H9 (cell line): ENCODE data around the gene SDK2. TPM values are rescaled to one million over a fixed set of nuclear protein-coding genes. Genes with fewer than 3 reads are reported as not detected.

Experiments
- DNase-seq: peaks from one replicate; pipeline ENCODE4 v3.0.0-alpha.2; 2017
- H2AFZ ChIP-seq: one replicate; pipeline ENCODE4 v1.6.1; 2013; ENCODE audit warnings: mild to moderate bottlenecking, low read length, control low read depth, moderate library complexity
- H2AK5ac ChIP-seq: 2 replicates; pipeline ENCODE4 v1.6.1; 2013; ENCODE audit warnings: low read length, control low read depth, mixed read lengths; ENCODE audit not compliant: insufficient read length
- H2BK120ac ChIP-seq: one replicate; pipeline ENCODE4 v1.6.1; 2013; ENCODE audit warnings: low read depth, mild to moderate bottlenecking, low read length, control low read depth, inconsistent platforms; ENCODE audit not compliant: poor library complexity, severe bottlenecking
- H2BK12ac ChIP-seq: 2 replicates; pipeline ENCODE4 v1.6.1; 2013; ENCODE audit warnings: low read length, control low read depth, mixed read lengths, low read depth; ENCODE audit not compliant: insufficient read length
- H2BK15ac ChIP-seq: 2 replicates; pipeline ENCODE4 v1.6.1; 2013; ENCODE audit warnings: low read depth, low read length, control low read depth
- H2BK20ac ChIP-seq: one replicate; pipeline ENCODE4 v1.6.1; 2013; ENCODE audit warnings: low read depth, mild to moderate bottlenecking, low read length, control low read depth, inconsistent platforms; ENCODE audit not compliant: poor library complexity, severe bottlenecking
- H2BK5ac ChIP-seq: 2 replicates; pipeline ENCODE4 v1.6.1; 2013; ENCODE audit warnings: low read length, control low read depth, mixed read lengths; ENCODE audit not compliant: insufficient read length
- H3K14ac ChIP-seq: 2 replicates; pipeline ENCODE4 v1.6.1; 2013; ENCODE audit warnings: low read length, control low read depth; ENCODE audit not compliant: insufficient read depth
- H3K18ac ChIP-seq: 2 replicates; pipeline ENCODE4 v1.6.1; 2013; ENCODE audit warnings: low read depth, mild to moderate bottlenecking, mixed read lengths, low read length, control low read depth; ENCODE audit not compliant: insufficient read length
- H3K23ac ChIP-seq: 2 replicates; pipeline ENCODE4 v1.6.1; 2013; ENCODE audit warnings: low read length, control low read depth, mixed read lengths, low read depth; ENCODE audit not compliant: insufficient read length
- H3K23me2 ChIP-seq: 2 replicates; pipeline ENCODE4 v1.6.1; 2013; ENCODE audit warnings: low read depth, mild to moderate bottlenecking, mixed read lengths, low read length, control low read depth; ENCODE audit not compliant: insufficient read length, poor library complexity, severe bottlenecking
- H3K27ac ChIP-seq: 2 replicates; pipeline ENCODE4 v1.5.1; 2013; ENCODE audit warnings: low read length, control low read depth, mixed read lengths, low read depth; ENCODE audit not compliant: insufficient read length
- H3K27me3 ChIP-seq: 2 replicates; pipeline ENCODE4 v1.6.1; 2013; ENCODE audit warnings: low read length, control low read depth, inconsistent platforms; ENCODE audit not compliant: insufficient read depth
- H3K4ac ChIP-seq: 2 replicates; pipeline ENCODE4 v1.6.1; 2013; ENCODE audit warnings: low read depth, mild to moderate bottlenecking, control low read depth, inconsistent platforms, low read length, moderate library complexity
- H3K4me1 ChIP-seq: 2 replicates; pipeline ENCODE4 v1.6.1; 2013; ENCODE audit warnings: low read length, control low read depth, inconsistent platforms; ENCODE audit not compliant: insufficient read depth
- H3K4me2 ChIP-seq: 2 replicates; pipeline ENCODE4 v1.6.1; 2013; ENCODE audit warnings: low read length, control low read depth, mixed read lengths; ENCODE audit not compliant: insufficient read length, insufficient read depth
- H3K56ac ChIP-seq: 2 replicates; pipeline ENCODE4 v1.6.1; 2013; ENCODE audit warnings: low read depth, mild to moderate bottlenecking, mixed read lengths, low read length, control low read depth; ENCODE audit not compliant: insufficient read length
- H3K79me1 ChIP-seq: 2 replicates; pipeline ENCODE4 v1.6.1; 2013; ENCODE audit warnings: low read depth, mild to moderate bottlenecking, moderate library complexity, low read length, control low read depth, inconsistent platforms; ENCODE audit not compliant: insufficient read depth, poor library complexity, severe bottlenecking
- H3K79me2 ChIP-seq: 2 replicates; pipeline ENCODE4 v1.6.1; 2013; ENCODE audit warnings: low read length, control low read depth, inconsistent platforms; ENCODE audit not compliant: insufficient read depth
- H3K9ac ChIP-seq: 2 replicates; pipeline ENCODE4 v1.6.1; 2013; ENCODE audit warnings: low read length, control low read depth, mixed read lengths; ENCODE audit not compliant: insufficient read length; ENCODE audit errors: extremely low read depth
- H3K9me3 ChIP-seq: one replicate; pipeline ENCODE4 v1.6.1; 2013; ENCODE audit warnings: low read depth, low read length, inconsistent platforms; ENCODE audit not compliant: control insufficient read depth
- H3T11ph ChIP-seq: one replicate; pipeline ENCODE4 v1.6.1; 2013; ENCODE audit warnings: mild to moderate bottlenecking, low read length, control low read depth, inconsistent platforms
- H4K20me1 ChIP-seq: one replicate; pipeline ENCODE4 v1.6.1; 2013; ENCODE audit not compliant: control insufficient read depth, insufficient read length, insufficient read depth
- H4K5ac ChIP-seq: 2 replicates; pipeline ENCODE4 v1.6.1; 2013; ENCODE audit warnings: low read depth, mild to moderate bottlenecking, mixed read lengths, low read length, control low read depth; ENCODE audit not compliant: insufficient read length
- H4K8ac ChIP-seq: replicated peaks from 2 replicates; pipeline ENCODE4 v1.6.1; 2013; ENCODE audit warnings: low read length, control low read depth, mixed read lengths, low read depth; ENCODE audit not compliant: insufficient read length
- H4K91ac ChIP-seq: 2 replicates; pipeline ENCODE4 v1.6.1; 2013; ENCODE audit warnings: low read depth, mild to moderate bottlenecking, moderate library complexity, mixed read lengths, low read length, control low read depth; ENCODE audit not compliant: insufficient read length
- H3K27ac Mint-ChIP-seq, 3 experiments: 2 replicates in 2 of 3; 3 replicates in 1 of 3; pipeline ENCODE4 v1.8.0; 2020 to 2021; ENCODE audit warnings: mixed read lengths in 3 of 3, mild to moderate bottlenecking in 1 of 3, moderate library complexity in 1 of 3
- H3K27me3 Mint-ChIP-seq: 2 replicates; pipeline ENCODE4 v1.8.0; 2021; ENCODE audit warnings: low read depth, mild to moderate bottlenecking, moderate library complexity, mixed read lengths
- H3K36me3 Mint-ChIP-seq, 3 experiments: 2 replicates in 2 of 3; 3 replicates in 1 of 3; pipeline ENCODE4 v1.8.0; 2020 to 2021; ENCODE audit warnings: low read depth in 3 of 3, mixed read lengths in 3 of 3; ENCODE audit not compliant: insufficient read depth in 1 of 3
- H3K4me1 Mint-ChIP-seq, 2 experiments: 2 replicates each; pipeline ENCODE4 v1.8.0; 2020; ENCODE audit warnings: mixed read lengths in 2 of 2
- H3K4me3 Mint-ChIP-seq, 2 experiments: 2 replicates in 1 of 2; 3 replicates in 1 of 2; pipeline ENCODE4 v1.8.0; 2020 to 2021; ENCODE audit warnings: mild to moderate bottlenecking in 2 of 2, mixed read lengths in 2 of 2, moderate library complexity in 1 of 2
- H3K9me3 Mint-ChIP-seq, 2 experiments: 2 replicates in 1 of 2; 3 replicates in 1 of 2; pipeline ENCODE4 v1.8.0; 2020; ENCODE audit warnings: mild to moderate bottlenecking in 2 of 2, mixed read lengths in 2 of 2, moderate library complexity in 1 of 2
- CTCF ChIP-seq: fragments of 200-600 bp; sonication (generic); conservative IDR thresholded peaks from 3 replicates; pipeline ENCODE4 v1.8.0; 2021; ENCODE audit warnings: antibody characterized with exemption, mild to moderate bottlenecking
- WGBS: extraction: QIAGEN DNeasy Blood & Tissue Kit; methylation state at CpG from one replicate; pipeline ENCODE4 v1.1.7; 2013; ENCODE audit warnings: missing lambda C conversion rate, low lambda C conversion rate, mixed read lengths; ENCODE audit not compliant: insufficient read length; ENCODE audit errors: extremely low coverage; 5-methylcytosine and 5-hydroxymethylcytosine counted together
- total RNA-seq: library from RNA; stranded (reverse); gene quantifications from 2 replicates; pipeline ENCODE4 v1.2.1, GENCODE V29; 2021

Gene SDK2
- total RNA-seq, 1 experiment from 2014 or later, result 9.1 TPM

DNA sequence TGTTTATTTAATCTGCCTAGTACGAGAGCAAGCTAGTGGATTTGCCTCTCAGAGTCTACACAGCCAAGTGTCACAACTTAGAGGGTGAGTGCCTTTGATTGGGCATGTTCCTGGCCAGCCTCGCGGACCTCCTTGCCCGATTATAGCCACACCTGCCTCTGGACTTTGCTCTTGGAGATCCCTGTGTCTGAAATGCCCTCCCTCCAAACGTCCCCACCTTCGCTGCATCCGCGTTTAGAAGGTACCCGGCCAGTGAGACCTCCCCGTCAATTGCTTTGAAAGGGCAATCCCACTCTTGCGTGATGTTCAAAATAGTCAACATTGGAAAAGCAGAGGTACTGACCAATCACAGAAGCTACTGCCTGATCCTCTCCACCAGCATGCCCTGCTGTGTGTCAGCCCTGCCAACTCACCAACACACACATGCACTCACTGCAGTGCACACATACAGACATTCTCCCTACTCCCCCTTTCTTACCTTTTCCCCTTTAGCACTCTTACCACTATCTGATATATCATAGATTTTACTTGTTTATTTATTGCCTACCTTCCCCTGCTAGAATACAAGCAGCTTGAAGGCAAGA lies 6.5 kb upstream of the SDK2 start:
- Mint-ChIP-seq H3K27ac (no peak overlapping the region), H3K9me3 (peaks cover 13 to 16% of the 10 kb centered on the region in 2 experiments), H3K4me1 (peaks cover 25 to 35% of the 10 kb centered on the region in 2 experiments), H3K4me3 (no peak overlapping the region), H3K27me3 (peaks cover 50% of the 10 kb centered on the region), H3K36me3 (peaks cover 2 to 10% (median 8%) of the 10 kb centered on the region in 3 experiments; a peak in 6 of 7 replicates)
- H3K27ac ChIP-seq, result no peak overlapping the region
- no peak overlapping the region for H3K4ac ChIP-seq
- no peaks in the 10 kb centered on the region for H4K20me1 ChIP-seq
- no peak overlapping the region for H2AK5ac ChIP-seq
- no peak overlapping the region for H2BK12ac ChIP-seq
- no peak overlapping the region for H2BK120ac ChIP-seq
- DNase-seq, result no peak
- no peak overlapping the region for H3T11ph ChIP-seq
- no peak overlapping the region for H4K5ac ChIP-seq
- H4K91ac ChIP-seq, result no peak overlapping the region
- no peak overlapping the region for H3K9ac ChIP-seq
- no peak overlapping the region for H3K4me2 ChIP-seq
- H2BK15ac ChIP-seq, result no peak overlapping the region
- no peak overlapping the region for H3K56ac ChIP-seq
- H2BK20ac ChIP-seq, result no peak overlapping the region
- WGBS, result no CpG with 5 or more reads among the region's 11 CpGs
- peaks cover 4% of the 10 kb centered on the region; the same call in 1 of the 2 replicates for H3K27me3 ChIP-seq
- H3K4me1 ChIP-seq, result no peaks in the 10 kb centered on the region
- no peak overlapping the region for H3K14ac ChIP-seq
- H2AFZ ChIP-seq, result no peak overlapping the region
- no peaks in the 10 kb centered on the region for H3K9me3 ChIP-seq
- H3K18ac ChIP-seq, result no peak overlapping the region
- no peaks in the 10 kb centered on the region for H3K79me1 ChIP-seq
- no peak overlapping the region for H3K23ac ChIP-seq
- no peaks in the 10 kb centered on the region for H3K79me2 ChIP-seq
- TF ChIP-seq CTCF, result no peak
- no peaks in the 10 kb centered on the region for H3K23me2 ChIP-seq
- no peak overlapping the region for H4K8ac ChIP-seq
- no peak overlapping the region for H2BK5ac ChIP-seq
